AG04449 (cell line): ENCODE measurements around the gene AKR1C4.

Experiments
- CTCF ChIA-PET: fragments of 350-600 bp; formaldehyde crosslinking; extraction: SDS; loops from one replicate; lab custom pipeline; 2021; ENCODE audit warnings: antibody characterized with exemption; lab: Yijun Ruan, JAX
- POLR2A ChIA-PET: fragments of 400-600, 350-600 bp; formaldehyde crosslinking; extraction: SDS; loops from one replicate; lab custom pipeline; 2020; ENCODE audit warnings: antibody characterized with exemption, inconsistent platforms; lab: Yijun Ruan, JAX
- DNase-seq: peaks from one replicate; pipeline ENCODE4 v3.0.0-alpha.2; 2010; ENCODE audit warnings: low read depth, low spot score
- H3K4me3 ChIP-seq: 2 replicates; pipeline ENCODE4 v1.5.1; 2011; ENCODE audit warnings: low read depth, mild to moderate bottlenecking, control low read depth, low read length
- CTCF ChIP-seq: IDR thresholded peaks from one replicate; pipeline ENCODE4 v1.5.1; 2011; ENCODE audit warnings: mild to moderate bottlenecking, moderate library complexity, low read length, control low read depth, inconsistent platforms; ENCODE audit not compliant: insufficient read depth; ENCODE audit errors: missing control alignments

AKR1C4 gene

GRCh38 chr10:5183923-5184322 lies 12.7 kb upstream of the AKR1C4 start:
- POLR2A ChIA-PET, result no interaction called here
- no peak for DNase-seq
- H3K4me3 ChIP-seq, result no peak overlapping the region
- no peak for TF ChIP-seq CTCF
- CTCF ChIA-PET, result no interaction called here

- CTCF ChIA-PET, result interaction anchor here (0.7 kb wide), 1 partner anchor 88 kb away, joined by 4 read pairs; no protein-coding TSS in a partner anchor
- no peak for DNase-seq
- TF ChIP-seq CTCF, result no peak
- no peak within 1 kb of the TSS for H3K4me3 ChIP-seq
- POLR2A ChIA-PET, result no interaction called here
Measured at GRCh38 chr10:5184987-5185775, 11.5 kb upstream of the AKR1C4 start, which contains the start of gene AKR1C8. Gene AKR1C8, minus strand, starts transcription at chr10:5185150. Its CDS starts 46 bp downstream, at chr10:5185104.

GRCh38 chr10:5187867-5188266 lies 8.8 kb upstream of the AKR1C4 start:
- no peak overlapping the region for H3K4me3 ChIP-seq
- no peak for DNase-seq
- TF ChIP-seq CTCF, result no peak
- CTCF ChIA-PET, result no interaction called here
- POLR2A ChIA-PET, result no interaction called here

- CTCF ChIA-PET, result no interaction called here
- no peak overlapping the region for H3K4me3 ChIP-seq
- no peak for TF ChIP-seq CTCF
- no peak for DNase-seq
- POLR2A ChIA-PET, result no interaction called here
Measured at GRCh38 chr10:5188358-5188757, 8.3 kb upstream of the AKR1C4 start.

GRCh38 chr10:5194431-5194830 lies 2.2 kb upstream of the AKR1C4 start:
- TF ChIP-seq CTCF, result no peak
- CTCF ChIA-PET, result interaction anchor here (1.1 kb wide), 1 partner anchor 345 kb away, joined by 3 read pairs; no protein-coding TSS in a partner anchor
- DNase-seq, result no peak
- H3K4me3 ChIP-seq, result no peak overlapping the region
- POLR2A ChIA-PET, result no interaction called here

GRCh38 chr10:5195727-5196374 lies 786 bp upstream of the AKR1C4 start:
- no peak for TF ChIP-seq CTCF
- DNase-seq, result no peak
- POLR2A ChIA-PET, result no interaction called here
- CTCF ChIA-PET, result no interaction called here
- H3K4me3 ChIP-seq, result no peak overlapping the region
